ENCODE measurements around the gene NME5. TPM values are rescaled to one million over a fixed set of nuclear protein-coding genes. Genes with fewer than 3 reads are reported as not detected.

NME5 gene
- total and polyA plus RNA-seq, 4 donors, result 0.09 to 1.3 (median 0.40) TPM

GRCh38 chr5:138160706-138161105, 21.5 kb upstream of the NME5 start:
- WGBS, result 98% methylated on average over 4 of the region's 4 CpGs
- Histone ChIP-seq H3K27ac (ENCODE audit: low read depth in 1 of 2, low read length in 2 of 2) (no peak overlapping the region), H3K4me3 (ENCODE audit: low read depth in 1 of 3, low read length in 3 of 3) (no peak overlapping the region), H3K9me3 (ENCODE audit: control insufficient read depth in 4 of 4, low read length in 3 of 4) (no peaks in the 10 kb centered on the region), H3K36me3 (ENCODE audit: control insufficient read depth in 4 of 4, insufficient read depth in 3 of 4, low read depth in 1 of 4, low read length in 3 of 4) (peaks cover 32 to 85% (median 79%) of the 10 kb centered on the region in 4 donors), H3K27me3 (ENCODE audit: control insufficient read depth in 4 of 4, insufficient read depth in 4 of 4, low read length in 3 of 4) (no peaks in the 10 kb centered on the region), H3K9ac (ENCODE audit: low read depth in 1 of 2, low read length in 2 of 2) (no peak overlapping the region), H3K4me1 (ENCODE audit: control insufficient read depth in 4 of 4, insufficient read depth in 4 of 4, low read length in 3 of 4) (no peaks in the 10 kb centered on the region)
- TF ChIP-seq ATF3 (IDR thresholded peaks at IDR 0.05), result no peak
- TF ChIP-seq MAX (IDR thresholded peaks at IDR 0.05), result no peak
- TF ChIP-seq HNF4G (IDR thresholded peaks at IDR 0.05), result no peak
- DNase-seq (ENCODE audit: low spot score), result no peak

GRCh38 chr5:138159666-138160065, 20.4 kb upstream of the NME5 start:
- no peaks in the 10 kb centered on the region for H3K9me3 ChIP-seq (ENCODE audit: control insufficient read depth in 4 of 4, low read length in 3 of 4)
- no peaks in the 10 kb centered on the region for H3K4me1 ChIP-seq (ENCODE audit: control insufficient read depth in 4 of 4, insufficient read depth in 4 of 4, low read length in 3 of 4)
- H3K36me3 ChIP-seq (ENCODE audit: control insufficient read depth in 4 of 4, insufficient read depth in 3 of 4, low read depth in 1 of 4, low read length in 3 of 4), result peaks cover 24 to 74% (median 69%) of the 10 kb centered on the region in 4 donors
- no peak overlapping the region for H3K4me3 ChIP-seq (ENCODE audit: low read depth in 1 of 3, low read length in 3 of 3)
- no peak overlapping the region for H3K27ac ChIP-seq (ENCODE audit: low read depth in 1 of 2, low read length in 2 of 2)
- TF ChIP-seq JUND (IDR thresholded peaks at IDR 0.05) (no peak), CTCF (IDR thresholded peaks at IDR 0.05; ENCODE audit: low read depth, low read length, missing input control) (no peak), FOXA1 (IDR thresholded peaks at IDR 0.05) (no peak), RAD21 (IDR thresholded peaks at IDR 0.05) (no peak), NR2F2 (IDR thresholded peaks at IDR 0.05) (no peak), RXRA (IDR thresholded peaks at IDR 0.05) (no peak), EGR1 (IDR thresholded peaks at IDR 0.05; ENCODE audit: low read depth in 2 of 2) (no peak), GABPA (IDR thresholded peaks at IDR 0.05 in 1 of 2, conservative IDR thresholded peaks at IDR 0.05 in 1 of 2) (no peak), FOXA2 (IDR thresholded peaks at IDR 0.05) (no peak), TAF1 (conservative IDR thresholded peaks at IDR 0.05) (no peak), HNF4A (conservative IDR thresholded peaks at IDR 0.05) (no peak), MAX (IDR thresholded peaks at IDR 0.05) (no peak), REST (IDR thresholded peaks at IDR 0.05) (no peak), SP1 (IDR thresholded peaks at IDR 0.05) (no peak), HNF4G (IDR thresholded peaks at IDR 0.05) (no peak), ATF3 (IDR thresholded peaks at IDR 0.05) (no peak), YY1 (IDR thresholded peaks at IDR 0.05) (no peak), ZBTB33 (IDR thresholded peaks at IDR 0.05) (no peak)
- DNase-seq (ENCODE audit: low spot score), result no peak
- WGBS, result 95% methylated on average over 5 of the region's 5 CpGs
- H3K9ac ChIP-seq (ENCODE audit: low read depth in 1 of 2, low read length in 2 of 2), result no peak overlapping the region
- H3K27me3 ChIP-seq (ENCODE audit: control insufficient read depth in 4 of 4, insufficient read depth in 4 of 4, low read length in 3 of 4), result no peaks in the 10 kb centered on the region

Measured in liver (tissue), 9 donors.